AG10803 (cell line): ENCODE results near the gene POU6F2.
"Not testable (repeated sequence)": the region's sequence is repeated elsewhere in the genome, so short reads cannot be mapped to it uniquely, and the experiment has no call there.

Experiments used
- DNase-seq: peaks from one replicate; pipeline ENCODE4 v3.0.0; 2010; ENCODE audit warnings: low read depth
- H3K4me3 ChIP-seq: 2 replicates; pipeline ENCODE4 v1.5.1; 2011; ENCODE audit warnings: mild to moderate bottlenecking, low read length, control low read depth
- CTCF ChIP-seq: conservative IDR thresholded peaks from 2 replicates; pipeline ENCODE4 v1.5.1; 2011; ENCODE audit warnings: mild to moderate bottlenecking, low read length, control low read depth, inconsistent platforms

Gene POU6F2

GRCh38 chr7:38978491-38978890, 782 bp downstream of the POU6F2 start:
- H3K4me3 ChIP-seq, result no peak overlapping the region
- DNase-seq, result no peak
- TF ChIP-seq CTCF, result no peak

- H3K4me3 ChIP-seq, result no peak overlapping the region
- no peak for DNase-seq
- no peak for TF ChIP-seq CTCF
These were observed 14.5 kb downstream of the POU6F2 start for GRCh38 chr7:38992203-38992602.

GRCh38 chr7:39001595-39001994, 23.9 kb downstream of the POU6F2 start:
- no peak for DNase-seq
- no peak overlapping the region for H3K4me3 ChIP-seq
- TF ChIP-seq CTCF, result no peak

- DNase-seq, result no peak
- no peak for TF ChIP-seq CTCF
- H3K4me3 ChIP-seq, result no peak overlapping the region
These were observed 25.0 kb downstream of the POU6F2 start for GRCh38 chr7:39002755-39003154.

- no peak for DNase-seq
- no peak overlapping the region for H3K4me3 ChIP-seq
- no peak for TF ChIP-seq CTCF
These were observed 27.3 kb downstream of the POU6F2 start for GRCh38 chr7:39005036-39005435.

GRCh38 chr7:39005461-39005860, 27.8 kb downstream of the POU6F2 start:
- no peak overlapping the region for H3K4me3 ChIP-seq
- TF ChIP-seq CTCF, result no peak
- DNase-seq, result no peak

GRCh38 chr7:39013049-39013939, 35.6 kb downstream of the POU6F2 start:
- not testable (repeated sequence) for H3K4me3 ChIP-seq, DNase-seq
